NCI-H1417 (cell line): Measurements from ENCODE around the gene AFF1.
"Not testable (repeated sequence)": the region's sequence is repeated elsewhere in the genome, so short reads cannot be mapped to it uniquely, and the experiment has no call there.

Source experiments
- DNase-seq, 3 experiments: peaks; one replicate each; lab custom pipeline; 2025; lab: John Stamatoyannopoulos, UW

Gene AFF1

GRCh38 chr4:87114245-87115062 is 179.6 kb downstream of the AFF1 start:
- DNase-seq, result no peak

GRCh38 chr4:87116231-87116630 is 181.4 kb downstream of the AFF1 start:
- DNase-seq, result no peak

GRCh38 chr4:87117051-87117731 is 182.4 kb downstream of the AFF1 start:
- no peak for DNase-seq

DNA sequence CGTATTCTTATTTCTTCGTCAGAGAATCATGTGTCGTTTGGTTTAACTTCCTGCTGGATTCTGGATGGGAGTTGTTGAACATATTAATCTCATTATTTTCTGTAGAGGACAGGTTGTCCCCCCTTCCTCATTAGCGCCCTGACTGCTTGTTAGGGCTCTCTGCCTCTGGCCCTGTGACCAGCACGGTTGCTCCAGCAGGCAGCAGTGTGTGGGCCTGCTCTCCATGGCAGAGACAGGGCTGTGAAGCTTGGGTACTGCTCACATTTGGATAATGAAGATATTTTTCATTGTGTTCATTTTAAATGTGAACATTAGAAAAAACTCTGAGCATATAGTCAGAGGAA is 182.9 kb downstream of the AFF1 start:
- DNase-seq, result no peak

DNA sequence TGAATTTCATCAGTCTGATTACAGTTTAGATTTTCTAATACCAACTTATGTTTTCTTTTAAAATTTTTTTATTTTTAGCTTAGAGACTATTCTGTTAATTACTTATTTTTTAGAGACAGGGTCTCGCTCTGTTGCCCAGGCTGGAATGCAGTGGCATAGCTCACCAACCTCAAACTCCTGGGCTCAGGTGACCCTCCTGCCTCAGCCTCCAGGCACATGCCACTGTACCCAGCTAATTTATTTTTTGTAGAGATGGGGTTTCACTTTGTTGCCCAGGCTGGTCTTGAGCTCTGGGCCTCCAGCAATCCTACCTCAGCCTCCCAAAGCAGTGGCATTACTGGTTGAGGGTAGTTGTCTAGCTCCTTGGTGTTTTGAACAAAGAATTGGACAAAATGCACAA is 183.6 kb downstream of the AFF1 start:
- DNase-seq, result no peak

- no peak for DNase-seq
These were observed 184.0 kb downstream of the AFF1 start for GRCh38 chr4:87118826-87119225.

DNA sequence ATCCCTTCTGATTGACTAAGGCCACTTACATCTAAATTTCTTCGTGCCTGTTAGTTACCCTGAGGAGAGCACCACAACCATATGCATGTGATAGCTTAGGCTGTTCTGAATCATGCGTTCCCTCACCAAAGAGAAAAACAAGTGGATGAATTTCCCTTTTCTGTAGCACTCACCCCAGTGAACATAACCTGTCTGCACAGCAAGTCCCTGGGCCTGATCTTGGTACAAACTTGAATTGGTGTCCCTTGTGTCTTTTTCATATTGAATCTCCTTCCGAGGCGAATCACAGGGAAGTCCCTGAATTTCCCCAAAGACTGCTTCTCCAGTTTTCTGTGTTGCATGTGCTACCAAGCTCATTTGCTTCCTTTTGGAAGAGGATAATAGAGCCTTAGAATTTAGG is 185.2 kb downstream of the AFF1 start:
- DNase-seq, result no peak

- no peak for DNase-seq
These were observed 185.8 kb downstream of the AFF1 start for GRCh38 chr4:87120411-87121162.

DNA sequence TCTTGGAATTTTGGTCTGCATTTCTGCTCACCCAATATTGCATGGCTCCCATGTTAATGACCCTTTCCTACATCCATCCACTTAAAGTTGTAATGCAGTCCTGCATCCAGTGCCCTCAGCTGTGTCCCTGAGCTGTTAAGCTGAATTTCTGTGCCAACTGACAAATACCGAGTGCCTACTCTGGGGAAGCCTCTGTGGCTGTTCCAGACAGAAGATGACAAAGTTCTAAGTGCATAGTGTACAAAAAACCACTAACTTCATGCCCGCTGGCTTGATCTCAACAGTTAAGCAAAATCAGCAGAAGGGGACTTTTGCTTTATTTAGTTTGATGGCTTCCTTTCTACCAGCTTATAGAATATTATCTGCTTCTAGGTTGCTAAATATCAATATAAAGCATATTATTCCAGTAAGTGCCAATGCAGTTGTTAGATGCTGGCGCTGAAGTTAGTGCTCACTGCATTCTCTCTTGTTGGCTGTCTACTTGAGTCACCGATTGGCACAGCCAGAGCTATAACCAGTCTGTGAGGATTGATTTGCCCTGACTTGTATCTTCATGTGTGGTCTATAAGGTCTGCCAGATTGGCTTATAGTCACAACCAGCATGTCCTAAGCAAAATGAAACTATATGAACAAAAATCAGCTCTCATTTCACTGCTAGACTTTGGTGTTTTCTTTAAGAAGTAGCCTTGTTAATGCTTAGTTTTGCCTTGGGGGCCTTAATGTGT is 186.7 kb downstream of the AFF1 start:
- DNase-seq, result no peak

DNA sequence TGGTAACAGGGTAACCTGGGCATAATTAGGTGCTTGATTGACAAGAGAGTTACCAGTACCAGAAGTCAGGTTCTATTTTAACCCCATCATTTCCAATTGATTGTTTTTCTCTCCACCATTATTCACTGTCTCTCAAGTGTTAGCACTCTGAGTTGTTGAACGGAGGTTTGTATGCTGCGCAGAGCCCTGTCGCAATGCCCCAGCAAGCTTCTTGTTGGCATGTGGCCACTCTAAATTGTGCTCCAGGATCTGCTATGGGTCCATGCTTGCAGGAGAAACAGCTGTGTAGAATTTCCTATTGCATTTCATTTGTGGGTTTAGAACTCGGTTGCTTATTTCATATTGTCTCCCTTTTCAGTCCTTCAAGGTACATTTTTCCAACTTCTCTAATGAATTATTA is 187.4 kb downstream of the AFF1 start:
- DNase-seq, result no peak

GRCh38 chr4:87126056-87126455 is 191.2 kb downstream of the AFF1 start:
- no peak for DNase-seq

GRCh38 chr4:87128006-87128705 is 193.3 kb downstream of the AFF1 start:
- DNase-seq, result no peak

DNA sequence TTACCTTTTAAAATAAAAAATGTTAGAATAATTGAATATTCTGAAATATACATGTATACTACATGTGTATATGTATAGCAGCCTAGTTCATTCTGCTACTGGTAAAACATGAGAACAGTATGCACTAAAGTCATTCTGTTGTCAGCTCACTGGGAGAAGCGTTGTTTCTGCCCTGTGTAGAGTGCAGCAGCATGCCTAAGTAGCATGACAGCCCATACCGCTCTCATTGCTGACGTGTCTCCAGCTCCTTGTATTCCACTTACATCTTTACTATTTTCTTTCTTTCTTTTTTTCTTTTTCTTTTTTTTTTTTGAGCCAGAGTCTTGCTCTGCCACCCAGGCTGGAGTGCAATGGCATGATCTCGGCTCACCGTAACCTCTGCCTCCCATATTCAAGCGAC is 194.9 kb downstream of the AFF1 start:
- DNase-seq, result no peak

- no peak for DNase-seq
These were observed 196.3 kb downstream of the AFF1 start for GRCh38 chr4:87130985-87131703.

DNA sequence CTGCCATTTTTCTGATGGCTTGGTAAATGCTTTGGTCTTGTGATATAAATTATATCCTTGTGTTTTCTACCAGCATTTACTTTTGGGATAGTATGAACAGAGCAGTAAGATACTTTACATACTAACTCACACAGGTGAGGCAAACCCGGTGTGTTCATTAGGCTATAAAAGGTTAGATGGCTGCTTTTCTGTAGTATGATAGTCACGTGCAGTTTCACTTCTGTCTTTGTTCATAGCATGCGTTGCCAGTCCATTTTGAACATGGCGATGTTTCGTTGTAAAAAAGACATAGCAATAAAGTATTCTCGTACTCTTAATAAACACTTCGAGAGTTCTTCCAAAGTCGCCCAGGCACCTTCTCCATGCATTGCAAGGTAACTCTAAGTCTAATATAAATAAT is 197.2 kb downstream of the AFF1 start:
- DNase-seq, result no peak

- no peak for DNase-seq
These were observed 198.4 kb downstream of the AFF1 start for GRCh38 chr4:87133183-87133582.

GRCh38 chr4:87134122-87134521 is 199.3 kb downstream of the AFF1 start:
- DNase-seq, result no peak

DNA sequence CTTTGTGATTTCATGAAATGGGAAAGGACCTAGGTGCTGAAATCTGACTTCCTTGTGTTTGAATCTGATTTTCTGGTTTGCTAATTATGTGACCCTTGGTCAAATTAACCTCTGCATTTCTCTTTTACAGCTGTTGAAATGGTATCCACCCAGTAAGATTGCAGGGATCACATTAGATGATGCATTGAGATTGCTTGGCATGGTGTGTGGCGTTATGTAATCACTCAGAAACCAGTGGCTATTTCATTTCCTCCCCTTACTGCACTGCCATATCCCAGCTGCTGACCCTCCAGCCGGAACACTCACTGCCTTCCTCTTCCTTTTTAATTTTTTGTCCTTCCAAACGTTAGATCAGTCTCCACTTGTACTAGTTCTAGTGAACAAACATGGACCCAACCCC is 206.6 kb downstream of the AFF1 start:
- no peak for DNase-seq

DNA sequence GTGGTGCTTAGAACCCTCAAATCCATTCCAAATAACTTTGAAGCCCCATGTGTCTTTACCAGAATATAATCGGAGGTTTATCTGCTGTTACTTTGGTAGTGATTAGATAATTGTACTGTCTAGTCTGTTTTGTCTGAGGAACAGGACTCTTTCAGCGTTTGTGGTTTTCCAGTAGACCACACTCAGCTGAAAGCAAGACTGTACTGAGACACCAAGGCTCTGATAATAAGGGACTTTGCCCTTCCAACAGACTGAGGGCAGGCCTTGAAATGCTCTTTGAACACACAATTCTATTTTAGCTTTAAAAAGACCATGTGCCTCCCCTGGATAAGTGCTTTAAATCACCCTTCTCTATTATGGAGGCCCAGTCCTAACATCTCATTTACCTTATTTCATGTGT is 209.5 kb downstream of the AFF1 start:
- no peak for DNase-seq

- not testable (repeated sequence) for DNase-seq
These were observed 211.1 kb downstream of the AFF1 start for GRCh38 chr4:87145934-87146333.

DNA sequence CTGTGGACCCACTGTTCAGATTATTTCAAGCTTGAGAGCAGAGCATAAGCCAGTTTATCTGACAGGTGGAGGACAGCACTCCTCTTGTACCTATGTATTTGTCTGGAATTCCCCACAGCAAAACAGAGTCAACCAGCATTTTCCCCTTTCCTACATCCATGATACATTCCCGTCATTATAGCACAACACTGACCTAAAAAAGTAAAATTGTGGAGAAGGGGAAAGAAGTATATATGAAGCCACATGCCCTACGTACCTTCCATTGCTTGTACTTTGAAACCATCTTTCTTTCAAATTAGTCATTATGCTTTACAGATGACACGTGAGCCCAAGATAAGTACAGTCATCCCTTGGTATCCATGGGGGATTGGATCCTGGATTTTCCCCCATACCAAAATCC is 212.3 kb downstream of the AFF1 start:
- DNase-seq, result no peak
